SK-N-SH (cell line): ENCODE measurements around the gene ACACB.

ENCODE experiments used
- CTCF ChIP-seq: fragments of 200-600 bp; sonication (generic); IDR thresholded peaks from 2 replicates; pipeline ENCODE4 v1.6.1; 2017; ENCODE audit warnings: antibody characterized with exemption, mild to moderate bottlenecking, moderate library complexity
- GABPA ChIP-seq: IDR thresholded peaks from 2 replicates; pipeline ENCODE4 v1.4.0; 2012; ENCODE audit warnings: low read depth, mild to moderate bottlenecking
- JUND ChIP-seq: IDR thresholded peaks from 2 replicates; pipeline ENCODE4 v1.4.0; 2012
- MAX ChIP-seq: IDR thresholded peaks from 2 replicates; pipeline ENCODE4 v1.4.0; 2012; ENCODE audit warnings: low read depth
- POLR2AphosphoS5 ChIP-seq: IDR thresholded peaks from 2 replicates; pipeline ENCODE4 v1.6.1; 2012; ENCODE audit warnings: low read depth, low read length
- RCOR1 ChIP-seq: fragments of 150-350 bp; IDR thresholded peaks from 2 replicates; pipeline ENCODE4 v1.6.1; 2017; ENCODE audit warnings: antibody characterized with exemption, low read length
- REST ChIP-seq: IDR thresholded peaks from 2 replicates; pipeline ENCODE4 v1.6.1; 2012; ENCODE audit warnings: mild to moderate bottlenecking, low read depth, low read length, moderate library complexity
- TAF1 ChIP-seq: IDR thresholded peaks from 2 replicates; pipeline ENCODE4 v1.6.1; 2012; ENCODE audit warnings: low read depth, mild to moderate bottlenecking, low read length, moderate library complexity, borderline replicate concordance
- USF1 ChIP-seq: IDR thresholded peaks from 2 replicates; pipeline ENCODE4 v1.4.0; 2012; ENCODE audit warnings: low read depth, borderline replicate concordance
- USF2 ChIP-seq: fragments of 150-350 bp; IDR thresholded peaks from 2 replicates; pipeline ENCODE4 v1.6.1; 2017; ENCODE audit warnings: antibody characterized with exemption, low read length, low read depth, borderline replicate concordance

- no peak for TF ChIP-seq CTCF
- no peak for TF ChIP-seq POLR2AphosphoS5
- TF ChIP-seq USF2: no peak
- no peak for TF ChIP-seq GABPA
- TF ChIP-seq USF1: no peak
- TF ChIP-seq TAF1: no peak
- TF ChIP-seq REST: no peak
- TF ChIP-seq RCOR1: no peak
- TF ChIP-seq MAX: no peak
- TF ChIP-seq JUND: no peak
These were observed 96.2 kb downstream of the ACACB start for GRCh38 chr12:109212460-109213115.
